Activated T-helper 1 cell treated with anti-CD3 and anti-CD28 coated beads, Interleukin-12 subunit alpha, Interleukin-12 subunit beta, Interleukin-2, Interleukin-4 antibody, amounts not matched to agents 30 ng/mL and 10 ng/mL and 1 ng/mL, durations not matched to agents 14 hours and 24 hours and 36 hours (primary cell): ENCODE data around the gene SPIRE1. TPM values are rescaled to one million over a fixed set of nuclear protein-coding genes. Genes with fewer than 3 reads are reported as not detected.
"Not testable (repeated sequence)": the region's sequence is repeated elsewhere in the genome, so short reads cannot be mapped to it uniquely, and the experiment has no call there.

Source experiments
- DNase-seq: peaks from one replicate; pipeline ENCODE4 v3.0.0; 2021; ENCODE audit warnings: low spot score
- H3K27ac Mint-ChIP-seq: one replicate; pipeline ENCODE4 v1.8.0; 2021; ENCODE audit warnings: mild to moderate bottlenecking, mixed read lengths
- H3K27me3 Mint-ChIP-seq: one replicate; pipeline ENCODE4 v1.8.0; 2022; ENCODE audit warnings: mild to moderate bottlenecking, moderate library complexity, mixed read lengths; ENCODE audit not compliant: insufficient read depth
- H3K36me3 Mint-ChIP-seq: one replicate; pipeline ENCODE4 v1.8.0; 2021; ENCODE audit warnings: low read depth, mixed read lengths
- H3K4me1 Mint-ChIP-seq: one replicate; pipeline ENCODE4 v1.8.0; 2021; ENCODE audit warnings: low read depth, mixed read lengths
- H3K4me3 Mint-ChIP-seq: one replicate; pipeline ENCODE4 v1.8.0; 2021; ENCODE audit warnings: mild to moderate bottlenecking, moderate library complexity, mixed read lengths
- H3K9me3 Mint-ChIP-seq: one replicate; pipeline ENCODE4 v1.8.0; 2021; ENCODE audit warnings: mixed read lengths
- intact Hi-C: fragments of 100-400 bp; cut with micrococcal nuclease; formaldehyde crosslinking; loops from one replicate; pipeline ENCODE4 v1.15.1; 2024
- total RNA-seq: library from RNA; stranded (reverse); gene quantifications from 2 replicates; pipeline ENCODE4 v1.2.3, GENCODE V29; 2022

SPIRE1 gene
- total RNA-seq, 1 donor from 2014 or later = 8.8 TPM

DNA sequence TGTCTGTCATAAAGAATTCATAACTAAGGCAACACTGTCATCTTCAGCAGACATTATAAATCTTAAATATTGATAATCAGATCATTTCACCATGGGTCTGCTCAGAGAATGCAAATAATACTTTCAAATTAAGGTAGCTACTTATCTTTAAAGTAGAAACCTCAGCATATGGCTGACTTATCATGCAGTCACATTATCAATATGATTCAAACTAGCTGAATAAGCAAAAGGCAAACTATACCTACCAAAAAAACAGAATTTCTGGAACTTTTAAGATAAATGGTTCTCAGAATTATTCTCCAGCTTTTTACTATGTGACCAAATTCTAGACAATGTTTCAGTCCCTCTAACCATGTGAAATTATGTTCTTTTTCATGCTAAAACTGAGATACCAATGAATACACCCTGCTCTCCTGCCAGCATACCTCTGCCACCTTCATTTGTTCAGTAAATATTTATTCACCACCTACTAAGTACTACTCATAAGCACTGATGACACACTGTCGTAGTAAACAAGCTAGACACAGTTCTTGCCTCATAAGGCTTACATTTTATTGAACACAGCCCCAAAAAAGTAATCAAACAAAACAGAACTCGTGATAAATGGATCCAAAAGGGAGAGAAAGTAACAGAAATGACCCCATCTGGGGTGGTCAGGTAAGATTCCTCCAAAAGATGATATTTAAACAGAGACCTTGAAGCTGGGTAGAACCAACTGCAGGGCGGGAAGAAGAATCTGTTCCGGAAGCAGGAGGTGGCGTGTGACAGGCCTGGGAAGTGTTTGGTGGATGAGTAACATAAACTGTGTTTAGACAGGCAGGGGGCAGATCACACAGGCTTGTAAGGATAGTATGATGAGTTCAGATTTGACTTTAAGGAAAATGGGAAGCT lies 17.7 kb downstream of the SPIRE1 start:
- no peak for DNase-seq
- intact Hi-C loops = no loop called here
- Mint-ChIP-seq H3K27me3 (peaks cover 23% of the 10 kb centered on the region), H3K4me3 (no peak overlapping the region), H3K36me3 (no peaks in the 10 kb centered on the region), H3K27ac (no peak overlapping the region), H3K9me3 (no peaks in the 10 kb centered on the region), H3K4me1 (peaks cover 6% of the 10 kb centered on the region)

DNA sequence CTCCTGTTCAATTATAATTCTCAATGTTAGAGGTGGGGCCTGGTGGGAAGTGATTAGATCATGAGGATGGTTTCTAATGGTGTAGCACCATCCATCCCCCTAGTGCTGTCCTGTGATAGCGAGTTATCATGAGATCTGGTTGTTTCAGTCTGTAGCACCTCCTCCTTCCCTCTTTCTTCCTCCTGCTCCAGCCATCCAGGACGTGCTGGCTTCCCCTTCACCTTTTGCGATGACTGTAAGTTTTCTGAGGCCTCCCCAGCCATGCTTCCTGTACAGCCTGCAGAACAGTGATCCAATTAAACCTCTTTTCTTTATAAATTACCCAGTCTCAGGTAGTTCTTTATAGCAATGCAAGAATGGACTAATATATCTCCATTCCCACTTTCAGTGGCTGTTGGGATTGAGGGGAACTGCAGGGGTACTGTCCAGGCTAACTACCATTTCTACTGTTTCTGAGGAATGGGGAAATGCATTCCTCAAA lies 19.2 kb downstream of the SPIRE1 start:
- Mint-ChIP-seq H3K27me3 (peaks cover 17% of the 10 kb centered on the region), H3K4me3 (no peak overlapping the region), H3K36me3 (no peaks in the 10 kb centered on the region), H3K4me1 (peaks cover 6% of the 10 kb centered on the region), H3K9me3 (no peaks in the 10 kb centered on the region), H3K27ac (no peak overlapping the region)
- DNase-seq = no peak
- intact Hi-C loops = no loop called here

GRCh38 chr18:12637901-12638643 lies 19.8 kb downstream of the SPIRE1 start:
- Mint-ChIP-seq H3K36me3 (no peaks in the 10 kb centered on the region), H3K4me3 (no peak overlapping the region), H3K4me1 (peaks cover 6% of the 10 kb centered on the region), H3K27ac (no peak overlapping the region), H3K27me3 (peaks cover 13% of the 10 kb centered on the region), H3K9me3 (no peaks in the 10 kb centered on the region)
- no peak for DNase-seq
- intact Hi-C loops = no loop called here

DNA sequence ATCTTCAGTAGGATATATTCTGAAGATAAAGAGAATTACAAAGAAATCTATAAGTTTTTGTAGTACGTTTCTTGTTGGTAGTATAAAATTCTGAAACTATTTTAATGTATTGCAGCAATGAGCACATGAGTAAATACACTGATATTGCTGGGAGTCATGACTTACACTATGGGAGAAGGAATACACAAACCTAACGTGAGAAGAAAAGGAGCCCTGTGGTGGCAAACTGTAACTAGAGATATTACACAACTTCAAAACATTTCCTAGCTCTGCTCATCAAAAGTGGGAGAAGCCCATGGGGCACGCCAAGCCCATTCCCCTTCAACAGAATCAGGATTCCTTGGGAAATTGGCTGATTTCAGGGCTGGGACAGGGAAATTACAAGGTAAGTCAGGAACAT lies 20.5 kb downstream of the SPIRE1 start:
- Mint-ChIP-seq H3K4me3 (no peak overlapping the region), H3K4me1 (peaks cover 6% of the 10 kb centered on the region), H3K9me3 (no peaks in the 10 kb centered on the region), H3K27ac (no peak overlapping the region), H3K36me3 (no peaks in the 10 kb centered on the region), H3K27me3 (peaks cover 9% of the 10 kb centered on the region)
- intact Hi-C loops = no loop called here
- no peak for DNase-seq

DNA sequence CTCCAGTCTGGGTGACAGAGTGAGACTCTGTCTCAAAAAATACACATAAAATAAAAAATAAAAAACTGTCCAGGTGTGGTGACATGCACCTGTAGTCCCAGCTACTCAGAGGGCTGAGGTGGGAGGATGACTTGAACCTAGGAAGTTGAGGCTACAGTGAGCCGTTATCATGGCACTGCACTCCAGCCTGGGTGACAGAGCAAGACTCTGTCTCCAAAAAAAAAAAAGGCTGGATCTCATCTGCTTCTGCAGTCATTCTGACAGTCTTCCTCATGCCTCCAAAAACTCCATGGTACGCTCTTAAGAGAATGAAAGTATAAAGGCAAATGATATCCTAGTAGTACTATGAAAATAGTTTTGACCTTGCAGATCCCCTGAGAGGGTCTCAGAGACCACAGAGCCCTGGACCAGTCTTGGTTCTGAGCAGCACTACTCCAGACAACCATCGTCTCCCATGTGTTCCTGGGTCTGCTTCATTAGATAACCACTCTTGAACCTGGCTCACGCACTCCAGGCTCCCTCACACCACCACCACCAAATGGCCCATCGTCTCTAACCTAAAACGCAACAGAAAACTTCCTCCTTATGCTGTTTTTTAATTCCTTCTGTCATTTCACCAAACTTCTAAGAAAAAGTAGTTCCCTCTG lies 26.0 kb downstream of the SPIRE1 start:
- H3K4me1 Mint-ChIP-seq = peaks cover 6% of the 10 kb centered on the region
- no peak overlapping the region for H3K27ac Mint-ChIP-seq
- no peaks in the 10 kb centered on the region for H3K9me3 Mint-ChIP-seq
- DNase-seq = no peak
- H3K4me3 Mint-ChIP-seq = no peak overlapping the region
- peaks cover 4% of the 10 kb centered on the region for H3K27me3 Mint-ChIP-seq
- H3K36me3 Mint-ChIP-seq = no peaks in the 10 kb centered on the region
- intact Hi-C loops = no loop called here

DNA sequence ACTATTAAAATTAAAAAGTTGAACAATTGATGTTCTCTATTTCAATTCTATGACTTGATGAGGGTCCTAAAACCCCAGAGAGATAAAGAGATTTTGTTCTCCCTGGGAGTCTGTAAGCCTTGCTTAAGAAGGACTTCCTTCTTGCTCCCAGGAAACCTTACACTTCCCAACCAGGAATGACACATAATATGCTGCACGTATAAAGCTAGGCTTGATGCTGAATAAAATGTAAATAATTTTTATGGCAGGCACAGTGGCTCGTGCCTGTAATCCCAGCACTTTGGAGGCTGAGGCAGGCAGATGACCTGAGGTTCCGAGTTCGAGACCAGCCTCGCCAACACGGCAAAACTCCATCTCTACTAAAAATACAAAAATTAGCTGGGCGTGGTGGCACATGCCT lies 27.8 kb downstream of the SPIRE1 start:
- Mint-ChIP-seq H3K9me3 (no peaks in the 10 kb centered on the region), H3K4me1 (no peaks in the 10 kb centered on the region), H3K27ac (no peak overlapping the region), H3K36me3 (no peaks in the 10 kb centered on the region), H3K4me3 (no peak overlapping the region), H3K27me3 (peaks cover 4% of the 10 kb centered on the region)
- DNase-seq = no peak
- intact Hi-C loops = no loop called here

DNA sequence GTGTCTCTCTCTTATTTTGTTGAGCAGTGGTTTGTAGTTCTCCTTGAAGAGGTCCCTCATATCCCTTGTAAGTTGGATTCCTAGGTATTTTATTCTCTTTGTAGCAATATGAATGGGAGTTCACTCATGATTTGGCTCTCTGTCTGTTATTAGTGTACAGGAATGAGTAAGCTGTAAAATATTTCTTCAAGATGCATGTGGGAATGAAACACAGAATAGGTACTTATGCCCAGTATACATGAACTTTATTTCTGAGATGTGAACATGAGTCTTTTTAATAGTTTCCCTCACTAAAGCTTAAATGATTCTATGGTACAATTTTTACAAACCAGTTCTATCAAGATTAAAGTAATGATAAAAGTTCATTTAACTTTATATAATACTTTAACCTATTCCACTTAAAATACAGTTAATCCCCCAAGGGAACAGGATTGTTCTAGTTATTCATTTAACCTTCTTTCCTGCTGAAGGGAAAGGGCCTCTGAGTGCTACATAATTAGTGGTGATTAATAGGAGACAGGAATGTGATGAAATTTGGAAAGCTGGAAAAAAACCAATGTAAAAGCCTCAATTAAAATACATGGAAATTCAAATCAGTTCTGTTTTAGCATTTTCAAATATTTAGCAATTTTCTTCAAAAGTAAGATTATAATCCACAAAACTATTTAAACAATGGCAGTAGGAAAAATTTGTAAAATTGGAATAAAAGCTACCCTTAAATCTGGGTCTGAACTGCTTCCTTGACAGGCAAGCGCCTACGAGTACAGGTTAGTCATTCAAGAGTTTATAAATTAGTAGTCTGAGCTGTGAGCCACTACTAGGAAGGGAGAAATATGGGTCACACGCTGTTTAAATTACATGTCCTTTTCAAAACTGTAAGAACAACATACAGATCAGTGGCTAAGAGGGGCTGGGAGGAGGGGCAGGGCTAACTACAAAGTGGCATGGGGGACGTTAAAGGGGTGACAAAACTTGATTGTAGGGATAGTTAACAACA lies 28.9 kb downstream of the SPIRE1 start:
- DNase-seq = no peak
- Mint-ChIP-seq H3K4me1 (no peaks in the 10 kb centered on the region), H3K27me3 (peaks cover 4% of the 10 kb centered on the region), H3K4me3 (no peak overlapping the region), H3K36me3 (no peaks in the 10 kb centered on the region), H3K27ac (no peak overlapping the region), H3K9me3 (no peaks in the 10 kb centered on the region)
- intact Hi-C loops = no loop called here

GRCh38 chr18:12627199-12627598 lies 30.7 kb downstream of the SPIRE1 start:
- H3K4me1 Mint-ChIP-seq, H3K9me3 Mint-ChIP-seq, H3K36me3 Mint-ChIP-seq, H3K27ac Mint-ChIP-seq, H3K27me3 Mint-ChIP-seq, DNase-seq, intact Hi-C loops, H3K4me3 Mint-ChIP-seq: not testable (repeated sequence)

DNA sequence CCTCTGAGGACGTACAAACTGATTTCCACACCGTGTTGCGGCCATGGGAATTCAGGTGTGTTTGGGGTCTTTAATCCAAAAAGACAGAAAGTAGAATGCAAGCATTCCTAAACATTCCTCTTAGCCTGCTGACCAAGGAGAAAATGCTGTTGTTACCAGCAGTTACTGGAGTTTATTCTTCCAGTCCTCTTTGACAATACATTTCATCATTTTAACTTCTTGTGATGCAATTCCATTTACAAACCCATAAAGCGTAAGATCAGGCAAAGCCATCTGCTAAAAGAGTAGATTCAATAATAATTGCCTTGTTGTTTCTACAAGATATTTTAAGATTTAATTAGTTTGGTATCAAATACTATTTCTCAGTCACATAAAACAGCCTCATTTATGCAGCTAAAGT lies 32.7 kb downstream of the SPIRE1 start:
- no peaks in the 10 kb centered on the region for H3K4me1 Mint-ChIP-seq
- no peaks in the 10 kb centered on the region for H3K9me3 Mint-ChIP-seq
- intact Hi-C loops = no loop called here
- no peaks in the 10 kb centered on the region for H3K36me3 Mint-ChIP-seq
- no peak overlapping the region for H3K4me3 Mint-ChIP-seq
- peaks cover 4% of the 10 kb centered on the region for H3K27me3 Mint-ChIP-seq
- H3K27ac Mint-ChIP-seq = no peak overlapping the region
- no peak for DNase-seq

DNA sequence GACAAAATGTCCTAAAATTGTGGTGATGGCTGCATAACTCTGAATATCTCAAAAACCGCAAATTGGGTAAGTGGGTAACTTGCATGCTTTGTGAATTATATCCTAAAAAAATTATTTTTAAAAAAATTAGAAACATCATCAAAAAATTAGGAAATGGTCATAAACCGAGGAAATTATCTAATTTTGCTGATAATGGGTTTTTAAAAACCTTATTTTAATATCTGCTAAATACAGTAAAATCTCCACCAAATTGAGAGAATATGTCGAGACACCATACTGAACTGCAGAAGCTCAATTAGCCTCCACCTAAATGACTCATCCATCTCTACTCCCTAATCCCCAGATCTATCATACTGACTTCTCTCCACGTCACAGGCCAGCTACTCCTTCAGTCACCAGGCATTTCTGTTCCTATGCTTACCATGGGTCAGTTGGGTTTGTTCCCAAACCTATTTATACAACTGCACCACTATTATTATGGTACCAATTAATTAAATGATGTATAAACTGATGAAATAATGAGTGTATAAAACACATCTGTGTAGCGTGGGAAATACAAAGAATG lies 36.1 kb downstream of the SPIRE1 start:
- Mint-ChIP-seq H3K27ac (no peak overlapping the region), H3K4me3 (no peak overlapping the region), H3K4me1 (no peaks in the 10 kb centered on the region), H3K36me3 (no peaks in the 10 kb centered on the region), H3K27me3 (peaks cover 2% of the 10 kb centered on the region), H3K9me3 (no peaks in the 10 kb centered on the region)
- no peak for DNase-seq
- intact Hi-C loops = no loop called here

DNA sequence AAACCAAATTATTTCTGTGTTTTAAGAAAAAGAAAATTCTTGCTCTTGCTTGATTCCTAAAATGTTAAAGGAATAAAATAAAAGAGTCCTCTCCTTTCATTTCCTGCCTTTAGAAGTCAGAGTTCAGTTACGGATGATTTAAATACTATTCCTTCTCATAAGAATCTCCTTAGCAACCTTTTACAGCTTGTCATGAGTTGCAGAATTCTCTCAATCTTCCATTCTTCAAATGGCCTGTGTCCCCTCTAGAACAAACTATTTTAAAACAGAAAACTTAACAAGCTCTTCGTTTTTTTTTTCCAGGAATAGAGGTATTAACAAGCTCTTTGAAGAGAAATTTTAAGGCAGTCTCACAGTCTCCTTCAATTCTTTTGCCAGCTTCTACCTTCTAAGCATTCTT lies 42.2 kb downstream of the SPIRE1 start:
- H3K27ac Mint-ChIP-seq = no peak overlapping the region
- H3K9me3 Mint-ChIP-seq = no peaks in the 10 kb centered on the region
- no peaks in the 10 kb centered on the region for H3K36me3 Mint-ChIP-seq
- H3K4me3 Mint-ChIP-seq = no peak overlapping the region
- DNase-seq = no peak
- no peaks in the 10 kb centered on the region for H3K4me1 Mint-ChIP-seq
- peaks cover 4% of the 10 kb centered on the region for H3K27me3 Mint-ChIP-seq
- intact Hi-C loops = no loop called here

- Mint-ChIP-seq H3K36me3 (no peaks in the 10 kb centered on the region), H3K27me3 (peaks cover 4% of the 10 kb centered on the region), H3K27ac (no peak overlapping the region), H3K9me3 (no peaks in the 10 kb centered on the region), H3K4me1 (peaks cover 3% of the 10 kb centered on the region), H3K4me3 (no peak overlapping the region)
- intact Hi-C loops = no loop called here
- DNase-seq = no peak
These were observed 49.6 kb downstream of the SPIRE1 start for GRCh38 chr18:12608301-12608700.
